ENCODE measurements around the gene MTOR. TPM values are rescaled to one million over a fixed set of nuclear protein-coding genes. Genes with fewer than 3 reads are reported as not detected.

Gene MTOR
- polyA plus RNA-seq, 1 of the 3 experiments (the other 2 are of a cell fraction) = 20.9 TPM

- peak; percentile 80 for TF ChIP-seq NFIC (IDR thresholded peaks at IDR 0.05; ENCODE audit: borderline replicate concordance)
- no peak for TF ChIP-seq SMC3 (IDR thresholded peaks at IDR 0.05; ENCODE audit: low read depth, low read length)
- peak; percentile 28; the same call in 1 of the 2 replicates for TF ChIP-seq PBX3 (IDR thresholded peaks at IDR 0.05)
- TF ChIP-seq TEAD4 (IDR thresholded peaks at IDR 0.05; ENCODE audit: borderline replicate concordance, insufficient read depth) = no peak
- no peak for TF ChIP-seq FOSL2 (IDR thresholded peaks at IDR 0.05; ENCODE audit: borderline replicate concordance, low read depth)
- no peak for TF ChIP-seq MEF2A (IDR thresholded peaks at IDR 0.05; ENCODE audit: borderline replicate concordance, low read depth)
- no peak for TF ChIP-seq RFX5 (IDR thresholded peaks at IDR 0.05; ENCODE audit: low read length)
- no peak for TF ChIP-seq ELF1 (IDR thresholded peaks at IDR 0.05)
- TF ChIP-seq CHD2 (IDR thresholded peaks at IDR 0.05; ENCODE audit: low read length, partially characterized antibody) = peak; percentile 54
- TF ChIP-seq FOXJ3 (CRISPR knock-in tag; IDR thresholded peaks at IDR 0.05) = peak; percentile 67; the same call in 1 of the 2 replicates
- TF ChIP-seq NRF1 (IDR thresholded peaks at IDR 0.05; ENCODE audit: low read depth, low read length) = no peak
- TF ChIP-seq TAF1 (IDR thresholded peaks at IDR 0.05; ENCODE audit: borderline replicate concordance, low read depth, low read length) = no peak
- TF ChIP-seq RXRA (IDR thresholded peaks at IDR 0.05; ENCODE audit: borderline replicate concordance, low read depth) = no peak
- peak; percentile 27; the same call in 1 of the 2 replicates for TF ChIP-seq TCF12 (IDR thresholded peaks at IDR 0.05)
- TF ChIP-seq REST (IDR thresholded peaks at IDR 0.05; ENCODE audit: low read depth, low read length) = no peak
Measured at GRCh38 chr1:11134251-11134897, 128.0 kb downstream of the MTOR start (continued).

GRCh38 chr1:11132563-11133293 is 129.6 kb downstream of the MTOR start:
- CTCF ChIA-PET = interaction anchor here (0.6 to 3.5 kb wide), 20 partner anchors 8 to 327 kb away, joined by 3 to 19 read pairs (median 4); partner anchors contain the start of gene EXOSC10
- WGBS (ENCODE audit: low lambda C conversion rate) = 36% methylated on average over 1 of the region's 8 CpGs

More at GRCh38 chr1:11132563-11133293, 129.6 kb downstream of the MTOR start:
- no peaks in the 10 kb centered on the region for H3K9me2 ChIP-seq
- H3K27ac ChIP-seq (ENCODE audit: low read depth in 2 of 2, low read length in 1 of 2) = peak overlapping the region in 1 of 2 experiments; percentile 88; a peak in 2 of 4 replicates
- peak; percentile 70 for DNase-seq
- H3K36me3 ChIP-seq (replicated peaks in 1 of 2; ENCODE audit: control insufficient read depth in 1 of 2, insufficient read depth in 2 of 2, low read length in 1 of 2) = peaks cover 56 to 65% of the 10 kb centered on the region in 2 experiments
- no peak overlapping the region for H3K9ac ChIP-seq
- peaks cover 11% of the 10 kb centered on the region for H3F3A ChIP-seq (replicated peaks; ENCODE audit: insufficient read depth)
- no peaks in the 10 kb centered on the region for H3K79me2 ChIP-seq (ENCODE audit: insufficient read depth)
- POLR2A ChIA-PET = interaction anchor here (1.4 kb wide), 1 partner anchor 12 kb away, joined by 3 read pairs; no protein-coding TSS in a partner anchor
- peaks cover 5% of the 10 kb centered on the region; the same call in 1 of the 2 replicates for H4K20me1 ChIP-seq (ENCODE audit: insufficient read depth)
- no peak overlapping the region for H3K4me2 ChIP-seq
- H3K4me3 ChIP-seq (ENCODE audit: low read depth in 2 of 2, low read length in 1 of 2) = no peak overlapping the region
- no peak overlapping the region for H2AFZ ChIP-seq (ENCODE audit: low read depth)
- TF ChIP-seq FOSL2 (IDR thresholded peaks at IDR 0.05; ENCODE audit: borderline replicate concordance, low read depth) (no peak), RAD21 (IDR thresholded peaks at IDR 0.05; ENCODE audit: low read length) (peak; percentile 68), MXI1 (IDR thresholded peaks at IDR 0.05; ENCODE audit: low read depth, low read length) (peak; percentile 63; the same call in 1 of the 2 replicates), EP300 (IDR thresholded peaks at IDR 0.05; ENCODE audit: borderline replicate concordance in 1 of 2, low read depth in 1 of 2, low read length in 1 of 2) (peak in 1 of 2 experiments; percentile 55; a peak in 2 of 4 replicates)
- no peaks in the 10 kb centered on the region for H3K27me3 ChIP-seq (ENCODE audit: insufficient read depth)
- H3K9me3 ChIP-seq = no peaks in the 10 kb centered on the region
- H3K4me1 ChIP-seq (ENCODE audit: control insufficient read depth in 1 of 2, insufficient read depth in 2 of 2, low read depth in 1 of 2, low read length in 1 of 2) = peaks cover 11 to 35% of the 10 kb centered on the region in 2 experiments
